HCT116 (cell line): ENCODE data around the gene PRM2. TPM values are rescaled to one million over a fixed set of nuclear protein-coding genes. Genes with fewer than 3 reads are reported as not detected.

Experiments
- ATAC-seq: fragments of 200-7000 bp; cut with Tn5 transposase; 2 replicates; pipeline ENCODE4 v1.9.1; 2020; ENCODE audit warnings: mild to moderate bottlenecking, moderate library complexity
- BruUV-seq: library from RNA; stranded (reverse); fragments of 400-500 nt; replicated peaks from 2 replicates; lab custom pipeline; 2021; lab: Mats Ljungman, UMichigan
- CTCF ChIA-PET: fragments of 300-600 bp; sonication (Branson Sonifier 250); formaldehyde crosslinking; loops from one replicate; lab custom pipeline; 2021; ENCODE audit warnings: antibody characterized with exemption; lab: Charles Lee
- POLR2A ChIA-PET: fragments of 300-600, 350-600 bp; sonication (Branson Sonifier 250); formaldehyde crosslinking; loops from one replicate; lab custom pipeline; 2021; ENCODE audit warnings: antibody characterized with exemption; lab: Charles Lee
- RAD21 ChIA-PET, 2 experiments: fragments of 300-600 bp; sonication (Branson Sonifier 250); formaldehyde crosslinking; loops; one replicate each; lab custom pipeline; 2023; ENCODE audit warnings: low total read pairs in 2 of 2; ENCODE audit not compliant: uncharacterized antibody in 2 of 2, unreplicated experiment in 2 of 2, low non-redundant PET in 1 of 2; lab: Charles Lee
- DNase-seq: peaks from one replicate; pipeline ENCODE4 v3.0.0-alpha.2; 2010; ENCODE audit warnings: low read depth, low spot score
- H2AFZ ChIP-seq: fragments of 200-600 bp; shearing (Covaris generic), sonication (generic); 2 replicates; pipeline ENCODE4 v1.6.1; 2017; ENCODE audit warnings: low read depth, mixed run types, mixed read lengths, antibody characterized with exemption, low read length; ENCODE audit not compliant: poor library complexity, severe bottlenecking
- H3K27ac ChIP-seq: 2 replicates; pipeline ENCODE4 v1.5.1; 2012; ENCODE audit warnings: low read depth, low read length
- H3K27me3 ChIP-seq: fragments of 200-600 bp; sonication (generic); 2 replicates; pipeline ENCODE4 v1.6.1; 2016; ENCODE audit warnings: mixed run types, low read length, mixed read lengths; ENCODE audit not compliant: insufficient read depth
- H3K36me3 ChIP-seq, 2 experiments: fragments of 200-500 bp in 1 of 2; fragments of 200-600 bp in 1 of 2; sonication (Bioruptor generic) in 1 of 2; sonication (generic) in 1 of 2; 2 replicates each; pipeline versions ENCODE4 v1.5.1 to v1.6.1; 2014 to 2016; ENCODE audit warnings: low read length in 2 of 2, inconsistent platforms in 1 of 2, mixed read lengths in 1 of 2, mixed run types in 1 of 2; ENCODE audit not compliant: insufficient read depth in 2 of 2, control insufficient read depth in 1 of 2
- H3K4me1 ChIP-seq, 2 experiments: fragments of 200-600 bp in 1 of 2; sonication (generic) in 1 of 2; 2 replicates each; pipeline versions ENCODE4 v1.5.1 to v1.6.1; 2012 to 2017; ENCODE audit warnings: low read length in 2 of 2, inconsistent platforms in 1 of 2, mild to moderate bottlenecking in 1 of 2, mixed read lengths in 1 of 2, mixed run types in 1 of 2, moderate library complexity in 1 of 2; ENCODE audit not compliant: insufficient read depth in 2 of 2, control insufficient read depth in 1 of 2
- H3K4me2 ChIP-seq: fragments of 200-600 bp; sonication (generic); 2 replicates; pipeline ENCODE4 v1.6.1; 2017; ENCODE audit warnings: mixed run types, low read length, mixed read lengths
- H3K4me3 ChIP-seq, 2 experiments: fragments of 200-600 bp in 1 of 2; sonication (generic) in 1 of 2; replicated peaks in 1 of 2; 2 replicates each; pipeline ENCODE4 v1.5.1; 2011 to 2016; ENCODE audit warnings: low read length in 2 of 2, control low read depth in 1 of 2, low read depth in 1 of 2, mild to moderate bottlenecking in 1 of 2, mixed read lengths in 1 of 2, mixed run types in 1 of 2
- H3K79me2 ChIP-seq: fragments of 200-600 bp; sonication (generic); 2 replicates; pipeline ENCODE4 v1.6.1; 2017; ENCODE audit warnings: mild to moderate bottlenecking, mixed run types, low read length, moderate library complexity, mixed read lengths; ENCODE audit not compliant: insufficient read depth
- H3K9ac ChIP-seq: fragments of 200-600 bp; sonication (generic); 2 replicates; pipeline ENCODE4 v1.6.1; 2016; ENCODE audit warnings: low read length, mixed read lengths
- H3K9me2 ChIP-seq: fragments of 200-600 bp; sonication (generic), shearing (Covaris generic); 2 replicates; pipeline ENCODE4 v1.6.1; 2017; ENCODE audit warnings: mixed run types, mild to moderate bottlenecking, moderate library complexity; ENCODE audit not compliant: insufficient read depth
- H3K9me3 ChIP-seq, 2 experiments: fragments of 200-500 bp in 1 of 2; fragments of 200-600 bp in 1 of 2; sonication (Bioruptor generic) in 1 of 2; sonication (generic) in 1 of 2; 2 replicates each; pipeline ENCODE4 v1.6.1; 2014 to 2017; ENCODE audit warnings: low read length in 2 of 2, mixed read lengths in 2 of 2, inconsistent platforms in 1 of 2, low read depth in 1 of 2, mild to moderate bottlenecking in 1 of 2, mixed run types in 1 of 2, moderate library complexity in 1 of 2; ENCODE audit not compliant: control insufficient read depth in 1 of 2, insufficient read depth in 1 of 2
- H4K20me1 ChIP-seq: fragments of 200-600 bp; sonication (generic), shearing (Covaris generic); 2 replicates; pipeline ENCODE4 v1.6.1; 2017; ENCODE audit warnings: mixed run types, mild to moderate bottlenecking, moderate library complexity; ENCODE audit not compliant: insufficient read depth
- CBX3 ChIP-seq: IDR thresholded peaks from 2 replicates; pipeline ENCODE4 v1.6.1; 2012; ENCODE audit warnings: low read depth
- CEBPB ChIP-seq: IDR thresholded peaks from 2 replicates; pipeline ENCODE4 v1.6.1; 2012; ENCODE audit warnings: low read depth
- EGR1 ChIP-seq: IDR thresholded peaks from 2 replicates; pipeline ENCODE4 v1.6.1; 2012; ENCODE audit warnings: low read depth
- ELF1 ChIP-seq: IDR thresholded peaks from 2 replicates; pipeline ENCODE4 v1.6.1; 2012; ENCODE audit warnings: low read depth, borderline replicate concordance
- EZH2phosphoT487 ChIP-seq: fragments of 200-600 bp; IDR thresholded peaks from 2 replicates; pipeline ENCODE4 v1.6.1; 2018; ENCODE audit warnings: antibody characterized with exemption, borderline replicate concordance
- FOSL1 ChIP-seq: IDR thresholded peaks from 2 replicates; pipeline ENCODE4 v1.6.1; 2012; ENCODE audit warnings: low read depth
- POLR2A ChIP-seq: IDR thresholded peaks from 2 replicates; pipeline ENCODE4 v1.7.0; 2011; ENCODE audit warnings: borderline replicate concordance; ENCODE audit not compliant: insufficient read depth, insufficient read length; ENCODE audit errors: extremely low read depth
- POLR2AphosphoS5 ChIP-seq: IDR thresholded peaks from 2 replicates; pipeline ENCODE4 v1.6.1; 2011; ENCODE audit warnings: mild to moderate bottlenecking, low read depth, low read length, moderate library complexity
- RAD21 ChIP-seq: IDR thresholded peaks from 2 replicates; pipeline ENCODE4 v1.6.1; 2012; ENCODE audit warnings: low read depth, mild to moderate bottlenecking
- SIN3A ChIP-seq: IDR thresholded peaks from 2 replicates; pipeline ENCODE4 v1.6.1; 2012; ENCODE audit warnings: low read depth
- SP1 ChIP-seq: IDR thresholded peaks from 2 replicates; pipeline ENCODE4 v1.6.1; 2012; ENCODE audit warnings: low read depth
- SRF ChIP-seq: IDR thresholded peaks from 2 replicates; pipeline ENCODE4 v1.6.1; 2012; ENCODE audit warnings: low read depth
- YY1 ChIP-seq: IDR thresholded peaks from 2 replicates; pipeline ENCODE4 v1.6.1; 2011; ENCODE audit warnings: low read length, low read depth, moderate library complexity, mild to moderate bottlenecking; ENCODE audit not compliant: insufficient replicate concordance; ENCODE audit errors: extremely low read depth
- ZFX ChIP-seq: fragments of 450-650 bp; IDR thresholded peaks from 2 replicates; pipeline ENCODE4 v1.6.1; 2017
- ZNF274 ChIP-seq: fragments of 200-500 bp; sonication (Bioruptor generic); IDR thresholded peaks from 2 replicates; pipeline ENCODE4 v1.6.1; 2014; ENCODE audit warnings: mild to moderate bottlenecking, low read depth, low read length, inconsistent platforms
- intact Hi-C: fragments of 100-400 bp; cut with micrococcal nuclease; formaldehyde crosslinking; loops from 2 replicates; pipeline ENCODE4 v1.10.0; 2022
- total RNA-seq: library from RNA; stranded (reverse); gene quantifications from one replicate; pipeline ENCODE4 v1.2.1, GENCODE V29; 2021; ENCODE audit not compliant: unreplicated experiment
- TF ChIP-seq, protein P1 (sequence below): IDR thresholded peaks from 2 replicates; pipeline ENCODE4 v1.6.1; 2011; ENCODE audit warnings: mild to moderate bottlenecking, low read length, moderate library complexity; ENCODE audit not compliant: insufficient replicate concordance; ENCODE audit errors: extremely low read depth
- TF ChIP-seq, protein P2 (sequence below): IDR thresholded peaks from 2 replicates; pipeline ENCODE4 v1.6.1; 2012

The PRM2 gene
- total RNA-seq, 1 experiment from 2014 or later, result not detected

DNA sequence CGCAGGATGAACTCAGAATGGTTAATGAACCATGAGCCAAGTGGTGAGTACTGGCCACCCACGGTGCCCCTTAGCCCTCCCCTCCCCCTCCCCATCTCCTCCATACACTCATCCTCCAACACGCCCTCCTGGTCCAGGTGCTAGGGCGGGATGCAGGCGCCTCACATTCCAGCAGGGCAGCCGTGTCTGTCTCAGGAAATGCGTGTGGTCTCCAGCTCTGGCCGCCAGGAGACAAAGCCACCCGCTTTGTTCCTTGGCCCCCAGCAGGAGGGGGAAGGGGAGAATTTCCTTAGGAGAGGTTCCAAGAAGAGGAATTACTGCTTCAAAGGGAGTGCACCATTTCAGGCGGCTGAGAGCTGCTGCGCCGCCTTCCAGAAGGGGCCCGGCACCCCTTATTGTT, 39.2 kb upstream of the PRM2 start:
- DNase-seq, result no peak
- Histone ChIP-seq H3K9me3 (no peaks in the 10 kb centered on the region), H3K79me2 (no peaks in the 10 kb centered on the region), H4K20me1 (no peaks in the 10 kb centered on the region), H3K27me3 (no peaks in the 10 kb centered on the region), H3K4me2 (no peak overlapping the region), H3K9me2 (no peaks in the 10 kb centered on the region), H3K9ac (no peak overlapping the region)
- ATAC-seq, result no peak
- BruUV-seq, result no TSS peak
- TF ChIP-seq SP1, result no peak
- TF ChIP-seq EGR1, result no peak
- TF ChIP-seq YY1, result no peak
- TF ChIP-seq POLR2A, result no peak
- TF ChIP-seq CEBPB, result no peak
- no peak for TF ChIP-seq SRF
- TF ChIP-seq, protein P1, sequence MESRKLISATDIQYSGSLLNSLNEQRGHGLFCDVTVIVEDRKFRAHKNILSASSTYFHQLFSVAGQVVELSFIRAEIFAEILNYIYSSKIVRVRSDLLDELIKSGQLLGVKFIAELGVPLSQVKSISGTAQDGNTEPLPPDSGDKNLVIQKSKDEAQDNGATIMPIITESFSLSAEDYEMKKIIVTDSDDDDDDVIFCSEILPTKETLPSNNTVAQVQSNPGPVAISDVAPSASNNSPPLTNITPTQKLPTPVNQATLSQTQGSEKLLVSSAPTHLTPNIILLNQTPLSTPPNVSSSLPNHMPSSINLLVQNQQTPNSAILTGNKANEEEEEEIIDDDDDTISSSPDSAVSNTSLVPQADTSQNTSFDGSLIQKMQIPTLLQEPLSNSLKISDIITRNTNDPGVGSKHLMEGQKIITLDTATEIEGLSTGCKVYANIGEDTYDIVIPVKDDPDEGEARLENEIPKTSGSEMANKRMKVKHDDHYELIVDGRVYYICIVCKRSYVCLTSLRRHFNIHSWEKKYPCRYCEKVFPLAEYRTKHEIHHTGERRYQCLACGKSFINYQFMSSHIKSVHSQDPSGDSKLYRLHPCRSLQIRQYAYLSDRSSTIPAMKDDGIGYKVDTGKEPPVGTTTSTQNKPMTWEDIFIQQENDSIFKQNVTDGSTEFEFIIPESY, result no peak
- no peak for TF ChIP-seq SIN3A
- no peak for TF ChIP-seq CBX3
- TF ChIP-seq RAD21, result no peak
- TF ChIP-seq ZFX, result no peak
- TF ChIP-seq POLR2AphosphoS5, result no peak
- TF ChIP-seq, protein P2, sequence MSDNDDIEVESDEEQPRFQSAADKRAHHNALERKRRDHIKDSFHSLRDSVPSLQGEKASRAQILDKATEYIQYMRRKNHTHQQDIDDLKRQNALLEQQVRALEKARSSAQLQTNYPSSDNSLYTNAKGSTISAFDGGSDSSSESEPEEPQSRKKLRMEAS, result no peak
- TF ChIP-seq EZH2phosphoT487, result no peak
- no peak for TF ChIP-seq FOSL1
- TF ChIP-seq ELF1, result no peak
- no peak for TF ChIP-seq ZNF274
- TF ChIP-seq, all 23 proteins: peak for 0
- H2AFZ ChIP-seq, result no peak overlapping the region
- POLR2A ChIA-PET, result no interaction called here
- H3K4me1 ChIP-seq, result peaks cover 46 to 50% of the 10 kb centered on the region in 2 experiments
- H3K4me3 ChIP-seq, result no peak overlapping the region
- intact Hi-C loops, result no loop called here
- H3K27ac ChIP-seq, result no peak overlapping the region
- no peaks in the 10 kb centered on the region for H3K36me3 ChIP-seq
- CTCF ChIA-PET, result no interaction called here
- RAD21 ChIA-PET, result interaction anchor here in 1 of 2 experiments (0.6 kb wide), 1 partner anchor 19 kb away, joined by 5 read pairs; no protein-coding TSS in a partner anchor
